HG03280 (cell line): ENCODE measurements around the gene ADAMTS19.

Source experiments
- ATAC-seq: cut with Tn5 transposase; IDR thresholded peaks from one replicate; pipeline ENCODE4 v1.9.1; 2021; ENCODE audit warnings: mild to moderate bottlenecking, moderate library complexity; ENCODE audit not compliant: unreplicated experiment

Gene ADAMTS19

DNA sequence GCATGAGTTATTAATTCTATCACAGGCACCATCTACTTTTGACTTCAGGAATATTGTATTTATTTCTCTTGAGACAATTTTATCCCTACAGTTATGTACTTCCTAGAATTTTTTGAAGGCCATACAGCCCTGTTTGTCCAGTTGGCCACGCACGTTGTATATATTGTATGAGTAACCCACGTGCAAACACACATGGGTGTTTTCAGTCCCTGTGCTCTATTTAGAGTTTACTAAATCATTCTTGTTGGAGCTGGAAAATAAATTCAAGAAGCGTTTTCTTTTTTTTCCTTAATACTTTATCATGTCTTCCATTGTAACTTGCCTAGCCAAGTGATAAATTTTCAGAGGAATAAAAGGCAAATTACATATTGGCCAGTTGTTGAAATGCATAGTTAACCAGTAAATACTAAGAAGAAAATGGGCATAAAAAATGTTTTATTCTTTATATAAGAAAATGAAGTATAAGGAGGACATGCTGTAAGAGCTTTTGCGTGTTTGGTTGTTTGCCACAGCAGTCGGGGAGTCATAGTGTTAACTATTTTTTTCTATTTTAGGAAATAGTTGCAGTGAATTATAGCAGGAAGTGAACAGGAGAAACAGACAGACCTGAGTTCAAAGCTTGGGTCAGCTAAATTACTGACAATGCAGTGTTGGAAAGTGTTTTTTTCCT is 201.4 kb downstream of the ADAMTS19 start:
- ATAC-seq: no peak

- no peak for ATAC-seq
Observed at GRCh38 chr5:129664336-129664937, 204.3 kb downstream of the ADAMTS19 start.

DNA sequence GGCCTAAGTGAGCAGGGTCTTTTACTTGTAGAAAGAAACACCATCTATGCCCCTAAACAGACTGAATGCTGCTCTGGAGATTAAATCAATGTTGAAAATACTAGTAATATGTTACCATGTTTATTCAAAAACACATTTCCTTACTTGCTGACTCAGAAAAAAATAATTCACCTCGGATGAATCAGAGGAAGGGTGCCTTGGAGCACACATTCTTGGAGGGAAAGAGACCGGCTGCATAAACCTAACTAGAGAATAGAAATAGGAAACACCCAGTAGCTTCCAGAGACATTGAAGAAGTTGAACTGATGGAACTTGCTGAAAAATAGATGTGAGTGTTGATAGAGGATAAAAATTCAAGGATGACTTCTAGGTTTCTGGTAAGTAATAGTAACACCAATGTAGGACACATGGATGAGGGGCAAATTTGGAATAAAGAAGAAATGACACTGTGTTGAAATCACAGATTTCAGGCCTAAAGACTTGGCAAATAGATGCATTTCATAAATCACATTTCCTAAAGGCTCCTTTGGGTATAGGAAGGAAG is 210.9 kb downstream of the ADAMTS19 start:
- no peak for ATAC-seq

- ATAC-seq: no peak
Observed at GRCh38 chr5:129672006-129672405, 211.9 kb downstream of the ADAMTS19 start.

GRCh38 chr5:129679671-129680070 is 219.6 kb downstream of the ADAMTS19 start:
- no peak for ATAC-seq

DNA sequence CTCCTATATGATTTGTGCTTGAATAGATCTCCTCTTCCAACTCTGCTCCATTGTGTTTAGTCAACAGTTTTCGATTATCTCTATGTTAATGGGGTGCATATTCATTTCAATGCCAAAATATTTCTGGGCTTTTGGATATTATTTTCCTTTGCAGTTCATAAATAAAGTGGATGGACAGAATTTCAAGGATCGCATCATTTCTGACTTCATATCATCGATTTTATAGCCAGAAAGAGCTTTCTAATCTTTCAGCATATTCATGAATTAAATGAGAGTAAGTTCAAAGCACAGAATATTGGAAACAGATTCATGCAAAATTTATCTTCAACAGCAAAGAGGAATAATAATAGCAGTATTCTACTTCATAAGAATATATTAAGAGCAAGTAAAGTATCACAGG is 227.8 kb downstream of the ADAMTS19 start:
- ATAC-seq: no peak

DNA sequence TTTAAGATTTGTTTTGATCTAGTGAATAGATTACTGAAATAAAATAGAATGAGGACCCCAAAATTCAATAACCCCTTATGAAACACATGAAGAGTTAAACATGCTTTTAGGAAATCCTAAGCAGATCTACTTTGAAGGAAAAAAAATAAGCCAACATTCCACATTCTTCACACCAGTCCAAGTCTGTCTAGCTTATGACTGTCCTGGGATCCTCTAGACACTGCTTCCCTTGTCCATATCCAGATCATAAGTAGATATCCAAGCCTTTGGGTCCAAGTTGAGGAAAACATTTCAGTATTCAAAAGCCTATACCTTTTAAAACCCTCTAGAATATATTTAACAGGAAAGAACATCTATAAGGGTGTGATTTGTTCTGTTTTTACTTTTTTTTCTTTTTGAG is 228.9 kb downstream of the ADAMTS19 start:
- ATAC-seq: no peak

DNA sequence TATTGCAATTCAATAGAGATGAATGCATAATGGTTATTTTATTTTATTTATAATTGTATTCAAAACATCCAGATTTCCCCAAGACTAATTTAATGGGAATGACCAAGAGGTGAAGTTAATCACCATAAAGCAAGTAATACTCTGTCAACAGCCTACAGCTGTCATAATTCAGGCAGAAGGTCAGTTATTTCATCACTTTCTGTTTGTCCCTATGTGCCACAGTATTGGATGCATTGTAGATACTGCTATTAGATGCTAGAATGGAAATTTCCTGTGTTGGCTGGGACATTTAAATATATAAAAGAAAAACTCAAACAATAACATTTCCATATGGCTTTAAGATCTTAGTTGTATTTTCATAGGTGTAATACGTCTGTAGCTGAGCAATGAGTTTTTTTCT is 231.1 kb downstream of the ADAMTS19 start:
- no peak for ATAC-seq

- no peak for ATAC-seq
Observed at GRCh38 chr5:129696636-129697035, 236.5 kb downstream of the ADAMTS19 start.

DNA sequence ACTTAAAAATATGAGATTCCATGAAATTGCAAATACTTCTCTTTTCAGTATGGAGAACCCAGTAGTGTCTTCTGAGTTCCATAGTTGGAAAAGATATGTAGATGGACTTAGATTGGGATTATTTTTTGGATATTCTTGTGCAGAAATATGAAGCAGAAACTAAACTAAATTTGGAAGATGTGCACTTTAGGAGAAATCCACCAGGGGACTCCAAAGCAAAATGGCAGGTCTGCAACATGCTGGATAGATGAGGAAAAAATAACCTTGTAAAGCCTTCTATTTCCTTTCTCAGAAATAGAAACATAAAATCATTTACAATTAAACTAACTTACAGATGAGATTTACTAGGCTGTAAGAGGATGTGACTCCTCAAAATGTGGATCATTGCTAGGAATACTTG is 238.6 kb downstream of the ADAMTS19 start:
- no peak for ATAC-seq

GRCh38 chr5:129716235-129716634 is 256.1 kb downstream of the ADAMTS19 start:
- ATAC-seq: no peak

DNA sequence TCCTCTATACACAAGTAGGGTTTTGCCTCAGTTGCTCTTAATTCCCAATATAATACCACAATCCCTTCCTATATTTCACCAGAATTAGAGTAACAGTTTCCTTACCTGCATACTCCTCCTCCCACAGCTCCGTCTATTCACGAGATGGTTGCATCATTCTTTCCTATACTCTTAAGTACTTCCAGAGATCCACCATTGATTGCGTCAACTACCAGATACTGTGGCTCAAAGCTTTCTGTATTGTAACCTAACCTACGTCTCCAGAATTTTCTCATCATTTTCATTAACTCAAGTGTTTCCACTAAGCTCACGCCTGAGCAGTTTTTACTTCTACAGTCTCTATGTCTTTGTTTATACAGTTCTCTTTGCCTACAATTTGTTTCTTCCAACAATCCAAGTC is 256.6 kb downstream of the ADAMTS19 start:
- no peak for ATAC-seq

DNA sequence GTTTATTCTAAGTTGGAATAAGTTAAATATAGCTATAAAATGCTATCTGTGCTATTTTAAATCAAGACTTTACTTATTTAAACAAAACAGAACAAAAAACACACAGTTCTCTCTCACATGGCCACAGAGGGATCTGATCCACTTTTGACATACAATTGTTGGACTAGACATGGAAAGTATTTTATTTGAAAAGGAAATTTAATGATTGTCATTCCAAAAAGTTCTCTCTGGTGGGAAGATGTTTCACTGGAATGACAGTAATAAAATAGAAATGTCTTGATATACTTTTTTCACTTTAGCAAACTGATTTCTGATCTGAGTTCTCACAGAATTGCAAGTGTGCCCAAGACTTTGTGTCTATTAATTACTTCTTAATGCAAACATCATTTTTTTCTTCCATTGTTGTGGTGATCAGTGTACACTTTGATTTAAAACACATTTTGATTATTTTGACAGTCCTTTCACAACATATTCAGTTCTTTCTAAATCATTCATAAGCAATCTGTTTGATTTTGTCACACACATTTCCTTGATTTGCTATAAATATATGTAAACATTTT is 257.7 kb downstream of the ADAMTS19 start:
- ATAC-seq: no peak

GRCh38 chr5:129718471-129719090 is 258.5 kb downstream of the ADAMTS19 start:
- no peak for ATAC-seq

- no peak for ATAC-seq
Observed at GRCh38 chr5:129724222-129724621, 264.1 kb downstream of the ADAMTS19 start.

DNA sequence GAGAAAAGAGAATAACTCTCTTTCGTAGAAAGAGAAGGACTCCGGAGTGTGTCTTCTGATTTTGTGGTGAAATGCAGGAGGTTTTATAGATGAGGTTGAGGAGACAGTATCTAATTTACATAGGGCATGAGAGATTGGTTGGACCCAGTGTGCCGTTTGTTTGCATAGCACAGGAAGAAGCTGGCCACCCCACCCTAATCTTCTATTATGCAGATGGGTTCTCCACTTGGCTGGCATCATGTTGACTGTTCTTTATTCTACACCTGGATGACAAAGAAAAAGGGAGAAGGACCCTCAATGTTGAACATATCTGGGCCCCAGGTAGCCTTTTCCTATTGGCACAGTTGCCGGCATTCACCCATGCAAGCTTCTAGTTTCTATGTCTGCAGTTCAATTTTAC is 264.5 kb downstream of the ADAMTS19 start:
- no peak for ATAC-seq

DNA sequence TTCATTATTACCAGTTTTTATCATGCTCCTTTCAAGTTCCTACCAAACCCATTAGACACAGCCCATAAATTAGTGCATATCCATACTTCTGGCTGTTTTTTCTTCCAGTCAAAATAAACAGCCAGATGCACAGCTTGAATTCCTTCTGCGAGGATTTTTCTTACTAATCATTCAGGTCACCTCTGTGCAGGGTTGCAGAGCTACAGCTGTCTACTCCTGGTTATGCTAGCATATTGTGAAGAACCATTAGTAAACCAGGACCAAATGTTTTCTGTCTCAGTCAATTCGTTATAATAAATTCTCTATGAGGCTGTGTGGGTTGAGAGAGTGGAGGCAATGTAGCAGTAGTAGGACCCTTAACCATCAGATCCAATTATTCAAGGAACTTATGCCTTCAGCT is 279.7 kb downstream of the ADAMTS19 start:
- ATAC-seq: no peak

DNA sequence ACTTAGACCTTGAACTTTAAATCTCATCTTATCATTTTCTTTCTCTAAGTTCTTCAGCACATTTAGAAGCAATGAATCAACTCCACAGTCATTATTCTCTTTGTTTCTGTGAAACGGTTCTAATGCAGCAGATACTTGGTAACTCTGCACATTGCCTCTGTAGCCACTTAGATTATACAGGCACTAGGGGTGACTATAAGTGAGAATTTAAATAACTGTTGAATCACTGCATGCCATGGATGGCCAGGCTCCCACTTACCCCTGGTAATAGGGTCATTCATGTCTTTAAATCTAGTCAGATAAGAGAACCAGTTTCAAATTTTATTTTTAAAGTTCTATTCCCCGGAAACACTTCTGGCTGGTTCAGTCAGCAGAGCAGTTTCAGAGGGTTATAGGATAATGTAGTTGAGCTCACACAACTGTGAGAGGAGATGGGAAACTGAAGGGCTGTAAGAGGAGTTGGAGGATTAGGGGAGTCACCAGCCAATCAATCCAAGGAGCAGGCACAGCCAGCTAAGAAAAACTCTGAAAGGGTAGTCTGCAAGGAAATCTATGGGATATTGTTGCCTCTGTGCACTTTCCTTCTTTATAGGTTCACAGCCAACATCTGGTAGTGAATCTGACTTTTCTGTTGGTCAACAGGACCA is 283.6 kb downstream of the ADAMTS19 start:
- no peak for ATAC-seq

DNA sequence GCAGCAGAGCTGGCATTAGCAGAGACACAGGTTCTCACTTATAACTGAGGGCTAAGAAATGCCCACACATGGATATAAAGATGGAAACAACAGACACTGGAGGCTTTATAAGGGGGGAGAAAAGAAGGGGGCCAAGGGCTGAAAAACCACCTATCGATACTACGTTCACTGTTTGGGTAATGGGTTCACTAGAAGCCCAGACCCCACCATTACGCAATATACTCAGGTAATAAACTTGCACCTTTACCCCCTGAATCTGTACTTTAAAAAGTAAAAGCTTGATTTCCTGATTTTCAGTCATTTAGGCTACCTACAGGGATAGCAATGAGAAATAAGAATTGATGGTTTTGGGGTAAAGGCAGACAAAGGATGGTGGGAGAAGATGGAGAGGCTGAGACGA is 285.9 kb downstream of the ADAMTS19 start:
- no peak for ATAC-seq

DNA sequence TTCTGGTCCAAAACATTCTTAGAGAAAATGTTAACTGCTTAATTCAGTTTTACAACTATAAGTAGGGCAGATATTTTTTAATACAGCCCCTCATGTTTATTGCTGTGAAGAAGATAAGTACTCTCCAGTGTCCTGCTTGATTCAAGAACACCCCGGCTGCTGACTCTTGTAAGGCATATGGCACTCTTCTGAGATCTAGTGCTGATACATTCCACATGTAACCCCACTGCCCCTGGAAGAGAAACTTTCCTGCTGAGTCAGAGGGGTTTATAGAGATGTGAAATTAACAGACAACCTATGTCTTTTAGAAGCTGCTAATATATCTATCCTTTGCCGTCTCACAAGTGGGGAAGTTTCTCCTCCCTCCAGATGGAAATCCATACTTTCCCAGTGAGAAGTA is 286.8 kb downstream of the ADAMTS19 start:
- no peak for ATAC-seq
